B cell (primary cell): ENCODE measurements around the gene ZNF524. TPM values are rescaled to one million over a fixed set of nuclear protein-coding genes. Genes with fewer than 3 reads are reported as not detected.

Experiments used
- ATAC-seq: fragments of 200-7000 bp; cut with Tn5 transposase; one replicate; pipeline ENCODE4 v1.10.0; 2021; ENCODE audit warnings: low read depth, mild to moderate bottlenecking, moderate number of reproducible peaks, moderate library complexity
- CTCF ChIA-PET: fragments of 350-600 bp; sonication (Branson Sonifier 250); formaldehyde crosslinking; loops from one replicate; lab custom pipeline; 2021; ENCODE audit warnings: antibody characterized with exemption, inconsistent platforms; lab: Charles Lee
- POLR2A ChIA-PET: fragments of 350-600 bp; sonication (Branson Sonifier 250); formaldehyde crosslinking; loops from one replicate; lab custom pipeline; 2021; ENCODE audit warnings: antibody characterized with exemption; lab: Charles Lee
- DNase-seq: peaks from one replicate; pipeline ENCODE4 v3.0.0; 2013
- H2AFZ ChIP-seq: 2 replicates; pipeline ENCODE4 v1.6.1; 2012; ENCODE audit warnings: mild to moderate bottlenecking, low read depth, low read length; ENCODE audit not compliant: insufficient read depth, poor library complexity, severe bottlenecking
- H3K27ac ChIP-seq, 2 donors: 1 replicate in 1 of 2; 2 replicates in 1 of 2; pipeline ENCODE4 v1.5.1; 2012 to 2013; ENCODE audit warnings: low read length in 2 of 2, mild to moderate bottlenecking in 2 of 2, moderate library complexity in 1 of 2
- H3K27me3 ChIP-seq, 4 experiments: fragments of 200-600 bp in 1 of 4; sonication (generic) in 1 of 4; replicated peaks in 1 of 4; 1 replicate in 2 of 4; 2 replicates in 2 of 4; pipeline versions ENCODE4 v1.6.1 to v1.7.0; 2013 to 2016; ENCODE audit warnings: low read length in 3 of 4, mild to moderate bottlenecking in 2 of 4, mixed read lengths in 1 of 4, moderate library complexity in 1 of 4; ENCODE audit not compliant: insufficient read depth in 4 of 4, control insufficient read depth in 3 of 4; ENCODE audit errors: control extremely low read depth in 1 of 4
- H3K36me3 ChIP-seq, 2 experiments: replicated peaks in 1 of 2; 1 replicate in 1 of 2; 2 replicates in 1 of 2; pipeline versions ENCODE4 v1.6.1 to v1.7.1; 2013; ENCODE audit warnings: low read length in 1 of 2; ENCODE audit not compliant: insufficient read depth in 2 of 2, control insufficient read depth in 1 of 2; ENCODE audit errors: control extremely low read depth in 1 of 2, extremely low read depth in 1 of 2
- H3K4me1 ChIP-seq, 2 donors: fragments of 200-600 bp in 1 of 2; sonication (generic) in 1 of 2; 1 replicate in 1 of 2; 2 replicates in 1 of 2; pipeline versions ENCODE4 v1.5.1 to v1.6.1; 2013 to 2017; ENCODE audit warnings: low read length in 2 of 2; ENCODE audit not compliant: control insufficient read depth in 2 of 2, insufficient read depth in 2 of 2
- H3K4me2 ChIP-seq: replicated peaks from 2 replicates; pipeline ENCODE3; 2012; ENCODE audit warnings: mild to moderate bottlenecking, low read depth, low read length; ENCODE audit not compliant: poor library complexity, severe bottlenecking
- H3K4me3 ChIP-seq, 5 experiments: fragments of 200-600 bp in 1 of 5; sonication (generic) in 1 of 5; 1 replicate in 3 of 5; 2 replicates in 2 of 5; pipeline versions ENCODE4 v1.5.1 to v1.7.0; 2011 to 2016; ENCODE audit warnings: low read length in 4 of 5, mild to moderate bottlenecking in 4 of 5, low read depth in 2 of 5, control low read depth in 1 of 5, moderate library complexity in 1 of 5; ENCODE audit not compliant: insufficient read depth in 1 of 5; ENCODE audit errors: control extremely low read depth in 1 of 5, extremely low read depth in 1 of 5
- H3K79me2 ChIP-seq: fragments of 200-600 bp; sonication (generic); one replicate; pipeline ENCODE4 v1.6.0; 2016; ENCODE audit warnings: low read length; ENCODE audit not compliant: control insufficient read depth, insufficient read depth
- H3K9ac ChIP-seq: fragments of 200-600 bp; sonication (generic); 2 replicates; pipeline ENCODE4 v1.6.1; 2017; ENCODE audit warnings: mild to moderate bottlenecking, low read length, moderate library complexity
- H3K9me3 ChIP-seq, 3 donors: one replicate each; pipeline versions ENCODE4 v1.6.1 to v1.7.1; 2013; ENCODE audit warnings: low read length in 2 of 3; ENCODE audit not compliant: control insufficient read depth in 2 of 3, insufficient read depth in 1 of 3; ENCODE audit errors: control extremely low read depth in 1 of 3
- H4K20me1 ChIP-seq: 2 replicates; pipeline ENCODE4 v1.6.0; 2012; ENCODE audit warnings: mild to moderate bottlenecking, low read length; ENCODE audit not compliant: insufficient read depth, control insufficient read depth, poor library complexity, severe bottlenecking
- H3K27ac Mint-ChIP-seq: one replicate; pipeline ENCODE4 v1.8.0; 2021; ENCODE audit warnings: mixed read lengths
- H3K27me3 Mint-ChIP-seq: one replicate; pipeline ENCODE4 v1.8.0; 2021; ENCODE audit warnings: mixed read lengths
- H3K4me1 Mint-ChIP-seq: one replicate; pipeline ENCODE4 v1.8.0; 2021; ENCODE audit warnings: mixed read lengths
- H3K4me3 Mint-ChIP-seq: one replicate; pipeline ENCODE4 v1.8.0; 2021; ENCODE audit warnings: mixed read lengths
- H3K9me3 Mint-ChIP-seq: one replicate; pipeline ENCODE4 v1.8.0; 2022; ENCODE audit warnings: mixed read lengths; ENCODE audit not compliant: insufficient read depth
- EZH2 ChIP-seq: IDR thresholded peaks from 2 replicates; pipeline ENCODE4 v1.6.1; 2012; ENCODE audit warnings: borderline replicate concordance, low read depth, mild to moderate bottlenecking, moderate library complexity, low read length; ENCODE audit not compliant: insufficient read depth, poor library complexity, severe bottlenecking
- WGBS: methylation state at CpG from one replicate; pipeline ENCODE4 v1.1.5; 2013; ENCODE audit warnings: missing lambda C conversion rate; ENCODE audit not compliant: insufficient coverage; 5-methylcytosine and 5-hydroxymethylcytosine counted together
- intact Hi-C: fragments of 100-400 bp; cut with micrococcal nuclease; formaldehyde crosslinking; loops from one replicate; pipeline ENCODE4 v1.10.0; 2022
- polyA plus RNA-seq: library from polyadenylated mRNA; depleted of rRNA; stranded (reverse); fragments of >200 nt; gene quantifications from 2 replicates; pipeline ENCODE4 v1.2.3, GENCODE V29; 2012
- total RNA-seq, 2 donors: library from RNA; stranded (reverse); fragments of 120-200 nt in 1 of 2; gene quantifications; 1 replicate in 1 of 2; 2 replicates in 1 of 2; pipeline versions ENCODE4 v1.2.3 to v1.2.4, GENCODE V29; 2013 to 2022
- TF ChIP-seq, protein P1 (sequence below): fragments of 200-600 bp; IDR thresholded peaks from one replicate; pipeline ENCODE4 v1.8.0; 2022; ENCODE audit warnings: antibody characterized with exemption, mild to moderate bottlenecking

Gene ZNF524
- total and polyA plus RNA-seq, 2 donors (not counting 1 experiment from before 2014, with no cell fraction given) = 23.8 to 27.4 TPM

DNA sequence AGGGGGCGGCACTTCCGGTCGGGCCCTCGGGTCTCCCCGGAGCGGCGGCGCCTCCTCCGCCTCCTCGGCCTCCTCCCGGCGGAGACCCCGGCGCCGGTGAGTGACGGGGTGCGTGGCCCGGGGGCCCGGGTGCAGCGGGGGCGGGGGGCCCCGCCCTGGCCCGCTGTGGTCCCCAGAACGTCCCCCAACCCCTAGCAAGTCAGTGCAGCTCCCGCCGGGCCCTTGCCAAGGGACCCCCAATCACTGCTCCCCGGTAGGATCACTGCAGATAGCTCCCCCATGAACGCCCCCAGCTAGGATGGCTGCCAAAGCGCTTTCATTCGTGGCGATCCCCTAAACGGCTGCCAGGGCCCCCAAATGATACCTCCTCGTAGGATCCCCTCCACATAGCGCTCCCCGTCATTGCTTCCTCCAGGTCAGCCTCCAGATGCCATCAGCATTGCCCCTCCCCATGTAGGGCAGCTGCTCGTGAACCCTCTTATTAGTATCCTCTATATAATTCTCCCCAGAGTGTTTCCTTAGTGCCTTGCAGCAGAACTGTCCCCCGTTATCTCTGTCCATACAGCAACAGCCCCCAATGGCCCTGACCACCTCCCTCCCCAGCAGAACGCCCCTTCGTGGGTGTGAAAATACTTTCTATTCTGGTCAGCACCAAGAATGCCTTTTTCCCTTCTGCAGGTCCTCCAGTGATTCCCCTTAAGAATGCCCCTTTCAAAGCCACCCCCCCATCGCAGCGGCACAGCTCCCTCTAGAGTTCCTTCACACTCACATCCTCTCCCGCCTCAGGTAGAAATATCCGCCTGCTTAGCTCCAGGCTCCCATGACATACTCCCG lies 5.8 kb downstream of the ZNF524 start, which contains the start of gene ZNF865:
Gene ZNF865, plus strand, starts transcription at position 11 of the 834 bp plus-strand sequence. CDS start 7,972 bp downstream, outside the sequence.
- Mint-ChIP-seq H3K4me3 (peak within 1 kb of the TSS; percentile 96), H3K27me3 (no peaks in the 10 kb centered on the region), H3K27ac (peak within 1 kb of the TSS; percentile 97), H3K4me1 (peaks cover 59% of the 10 kb centered on the region), H3K9me3 (no peaks in the 10 kb centered on the region)
- Histone ChIP-seq H2AFZ (peak within 1 kb of the TSS; percentile 68), H3K27me3 (no peaks in the 10 kb centered on the region), H3K9me3 (peaks cover 0 to 3% (median 0%) of the 10 kb centered on the region in 3 donors), H3K79me2 (peaks cover 48% of the 10 kb centered on the region), H3K9ac (peak within 1 kb of the TSS; percentile 72), H3K36me3 (peaks cover 0 to 13% of the 10 kb centered on the region in 2 experiments), H3K4me3 (peak within 1 kb of the TSS; percentile 43 to 84 (median 70)), H3K27ac (peak within 1 kb of the TSS; percentile 74 to 85), H4K20me1 (peaks cover 4% of the 10 kb centered on the region), H3K4me2 (peak within 1 kb of the TSS; percentile 97), H3K4me1 (peaks cover 14 to 31% of the 10 kb centered on the region in 2 donors)
- DNase-seq (peak; percentile 86), ATAC-seq (peak; percentile 20)
- ChIA-PET POLR2A (interaction anchor here (0.5 to 1.8 kb wide), 10 partner anchors 12 to 129 kb away, joined by 3 to 7 read pairs (median 5); partner anchors contain the start of genes ZNF579, ZNF628 and ZNF784), CTCF (interaction anchor here (0.6 to 2.9 kb wide), 27 partner anchors 10 to 465 kb away, joined by 3 to 46 read pairs (median 5); partner anchors contain the start of genes KMT5C, ZNF628 and ZNF784)
- TF ChIP-seq, protein P1, sequence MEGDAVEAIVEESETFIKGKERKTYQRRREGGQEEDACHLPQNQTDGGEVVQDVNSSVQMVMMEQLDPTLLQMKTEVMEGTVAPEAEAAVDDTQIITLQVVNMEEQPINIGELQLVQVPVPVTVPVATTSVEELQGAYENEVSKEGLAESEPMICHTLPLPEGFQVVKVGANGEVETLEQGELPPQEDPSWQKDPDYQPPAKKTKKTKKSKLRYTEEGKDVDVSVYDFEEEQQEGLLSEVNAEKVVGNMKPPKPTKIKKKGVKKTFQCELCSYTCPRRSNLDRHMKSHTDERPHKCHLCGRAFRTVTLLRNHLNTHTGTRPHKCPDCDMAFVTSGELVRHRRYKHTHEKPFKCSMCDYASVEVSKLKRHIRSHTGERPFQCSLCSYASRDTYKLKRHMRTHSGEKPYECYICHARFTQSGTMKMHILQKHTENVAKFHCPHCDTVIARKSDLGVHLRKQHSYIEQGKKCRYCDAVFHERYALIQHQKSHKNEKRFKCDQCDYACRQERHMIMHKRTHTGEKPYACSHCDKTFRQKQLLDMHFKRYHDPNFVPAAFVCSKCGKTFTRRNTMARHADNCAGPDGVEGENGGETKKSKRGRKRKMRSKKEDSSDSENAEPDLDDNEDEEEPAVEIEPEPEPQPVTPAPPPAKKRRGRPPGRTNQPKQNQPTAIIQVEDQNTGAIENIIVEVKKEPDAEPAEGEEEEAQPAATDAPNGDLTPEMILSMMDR = peak; percentile 70
- TF ChIP-seq EZH2 = no peak
- intact Hi-C loops = loop anchor here (1.0 to 10.0 kb wide), 6 partner anchors 18 to 351 kb away; partner anchors contain the start of genes BRSK1, HSPBP1, PPP6R1 and ZNF580
- WGBS = under 1% methylated on average over 43 of the region's 44 CpGs
